Astrocyte (in vitro differentiated cells and primary cell): Measurements from ENCODE around the gene TARP.
"Not testable (repeated sequence)": the region's sequence is repeated elsewhere in the genome, so short reads cannot be mapped to it uniquely, and the experiment has no call there.

Experiments used
- DNase-seq: peaks from one replicate; pipeline ENCODE4 v3.0.0-alpha.2; 2010; ENCODE audit warnings: low read depth
- FAIRE-seq: peaks from 2 replicates; lab custom pipeline; 2011; peaks lifted over from hg19 to GRCh38; lab: Jason Lieb, UNC
- H2AFZ ChIP-seq: 2 replicates; pipeline ENCODE4 v1.6.0; 2012; ENCODE audit warnings: low read depth, low read length, inconsistent platforms
- H3K27ac ChIP-seq: 2 replicates; pipeline ENCODE4 v1.5.1; 2011; ENCODE audit warnings: low read depth, low read length, inconsistent platforms
- H3K27me3 ChIP-seq: 2 replicates; pipeline ENCODE4 v1.6.0; 2011; ENCODE audit warnings: low read length, inconsistent platforms; ENCODE audit not compliant: insufficient read depth
- H3K36me3 ChIP-seq: 2 replicates; pipeline ENCODE4 v1.5.1; 2011; ENCODE audit warnings: low read length, inconsistent platforms; ENCODE audit not compliant: insufficient read depth
- H3K4me1 ChIP-seq: 2 replicates; pipeline ENCODE4 v1.5.1; 2011; ENCODE audit warnings: low read length, inconsistent platforms; ENCODE audit not compliant: insufficient read depth
- H3K4me2 ChIP-seq: 2 replicates; pipeline ENCODE4 v1.6.0; 2012; ENCODE audit warnings: low read length, inconsistent platforms
- H3K4me3 ChIP-seq: 2 replicates; pipeline ENCODE4 v1.5.1; 2011; ENCODE audit warnings: low read depth, mild to moderate bottlenecking, low read length, inconsistent platforms; ENCODE audit not compliant: insufficient read depth
- H3K79me2 ChIP-seq: 2 replicates; pipeline ENCODE4 v1.6.0; 2012; ENCODE audit warnings: mild to moderate bottlenecking, low read length, inconsistent platforms; ENCODE audit not compliant: insufficient read depth
- H3K9ac ChIP-seq: 2 replicates; pipeline ENCODE4 v1.6.0; 2012; ENCODE audit warnings: mild to moderate bottlenecking, low read length, inconsistent platforms
- H3K9me3 ChIP-seq: 2 replicates; pipeline ENCODE4 v1.5.1; 2012; ENCODE audit warnings: low read depth, mild to moderate bottlenecking, low read length, inconsistent platforms; ENCODE audit not compliant: insufficient read depth
- H4K20me1 ChIP-seq: 2 replicates; pipeline ENCODE4 v1.6.0; 2012; ENCODE audit warnings: low read length, inconsistent platforms; ENCODE audit not compliant: insufficient read depth
- H3K27ac Mint-ChIP-seq: one replicate; pipeline ENCODE4 v1.8.0; 2021; ENCODE audit warnings: mild to moderate bottlenecking, mixed read lengths; ENCODE audit not compliant: unreplicated experiment
- H3K27me3 Mint-ChIP-seq: one replicate; pipeline ENCODE4 v1.8.0; 2021; ENCODE audit warnings: low read depth, mixed read lengths; ENCODE audit not compliant: unreplicated experiment
- H3K36me3 Mint-ChIP-seq: one replicate; pipeline ENCODE4 v1.8.0; 2021; ENCODE audit warnings: low read depth, mixed read lengths; ENCODE audit not compliant: unreplicated experiment
- H3K4me1 Mint-ChIP-seq: one replicate; pipeline ENCODE4 v1.8.0; 2021; ENCODE audit warnings: low read depth, mixed read lengths; ENCODE audit not compliant: unreplicated experiment
- H3K4me3 Mint-ChIP-seq: one replicate; pipeline ENCODE4 v1.8.0; 2021; ENCODE audit warnings: mild to moderate bottlenecking, moderate library complexity, mixed read lengths; ENCODE audit not compliant: unreplicated experiment
- H3K9me3 Mint-ChIP-seq: one replicate; pipeline ENCODE4 v1.8.0; 2021; ENCODE audit warnings: mild to moderate bottlenecking, mixed read lengths; ENCODE audit not compliant: unreplicated experiment
- CTCF ChIP-seq: IDR thresholded peaks from 2 replicates; pipeline ENCODE4 v1.5.1; 2011; ENCODE audit warnings: low read depth, mild to moderate bottlenecking, inconsistent platforms, low read length, moderate library complexity; ENCODE audit not compliant: insufficient read depth
- EZH2 ChIP-seq: IDR thresholded peaks from 2 replicates; pipeline ENCODE4 v1.6.1; 2012; ENCODE audit warnings: mild to moderate bottlenecking, low read length, inconsistent platforms; ENCODE audit not compliant: insufficient read depth

TARP gene

DNA sequence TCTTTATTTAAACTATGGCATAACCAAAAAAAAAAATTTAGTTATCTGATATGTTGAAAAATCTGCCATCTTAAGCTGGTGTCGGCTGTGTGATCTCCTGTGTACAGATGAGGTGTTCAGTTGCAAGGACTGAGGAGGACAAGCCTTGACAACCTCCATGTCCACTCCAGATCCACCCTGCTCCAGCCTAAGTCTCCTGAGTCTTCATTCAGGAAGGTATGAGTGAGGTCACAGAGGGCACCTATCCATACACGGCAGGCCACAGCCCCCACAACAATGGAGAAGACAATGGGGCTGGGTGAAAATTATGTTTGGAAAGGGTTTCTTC lies 16.1 kb downstream of the TARP start:
- no peaks in the 10 kb centered on the region for H3K4me1 Mint-ChIP-seq
- no peaks in the 10 kb centered on the region for H3K27me3 Mint-ChIP-seq
- H4K20me1 ChIP-seq, result no peaks in the 10 kb centered on the region
- no peaks in the 10 kb centered on the region for H3K36me3 Mint-ChIP-seq
- no peak overlapping the region for H3K9ac ChIP-seq
- H3K9me3 Mint-ChIP-seq, result no peaks in the 10 kb centered on the region
- TF ChIP-seq EZH2, result no peak
- TF ChIP-seq CTCF, result no peak
- H3K4me3 Mint-ChIP-seq, result no peak overlapping the region
- H3K36me3 ChIP-seq, result no peaks in the 10 kb centered on the region
- no peak overlapping the region for H2AFZ ChIP-seq
- H3K9me3 ChIP-seq, result no peaks in the 10 kb centered on the region
- H3K4me1 ChIP-seq, result no peaks in the 10 kb centered on the region
- FAIRE-seq (no peak), DNase-seq (no peak)
- no peak overlapping the region for H3K4me2 ChIP-seq
- no peaks in the 10 kb centered on the region for H3K79me2 ChIP-seq
- no peak overlapping the region for H3K27ac ChIP-seq
- no peak overlapping the region for H3K27ac Mint-ChIP-seq
- H3K27me3 ChIP-seq, result no peaks in the 10 kb centered on the region
- H3K4me3 ChIP-seq, result no peak overlapping the region

GRCh38 chr7:38249849-38250248 lies 23.6 kb downstream of the TARP start:
- not testable (repeated sequence) for H3K4me2 ChIP-seq, H3K9me3 ChIP-seq, H3K4me3 Mint-ChIP-seq, FAIRE-seq, H3K36me3 Mint-ChIP-seq, H4K20me1 ChIP-seq, H3K27ac Mint-ChIP-seq, H3K9me3 Mint-ChIP-seq, H3K4me1 Mint-ChIP-seq, H2AFZ ChIP-seq, H3K27ac ChIP-seq, H3K27me3 ChIP-seq, DNase-seq, H3K27me3 Mint-ChIP-seq, H3K4me1 ChIP-seq, H3K9ac ChIP-seq, H3K36me3 ChIP-seq, H3K79me2 ChIP-seq, H3K4me3 ChIP-seq

GRCh38 chr7:38248069-38248567 lies 25.3 kb downstream of the TARP start:
- TF ChIP-seq CTCF, result no peak
- TF ChIP-seq EZH2, result no peak

More at GRCh38 chr7:38248069-38248567, 25.3 kb downstream of the TARP start:
- no peaks in the 10 kb centered on the region for H3K36me3 ChIP-seq
- DNase-seq (no peak), FAIRE-seq (no peak)
- H3K79me2 ChIP-seq, result no peaks in the 10 kb centered on the region
- no peak overlapping the region for H2AFZ ChIP-seq
- no peak overlapping the region for H3K9ac ChIP-seq
- Mint-ChIP-seq H3K4me1 (no peaks in the 10 kb centered on the region), H3K27me3 (no peaks in the 10 kb centered on the region), H3K36me3 (no peaks in the 10 kb centered on the region), H3K4me3 (no peak overlapping the region), H3K27ac (no peak overlapping the region), H3K9me3 (no peaks in the 10 kb centered on the region)
- H4K20me1 ChIP-seq, result no peaks in the 10 kb centered on the region
- no peaks in the 10 kb centered on the region for H3K9me3 ChIP-seq
- no peaks in the 10 kb centered on the region for H3K27me3 ChIP-seq
- no peaks in the 10 kb centered on the region for H3K4me1 ChIP-seq
- H3K4me3 ChIP-seq, result no peak overlapping the region
- no peak overlapping the region for H3K27ac ChIP-seq
- no peak overlapping the region for H3K4me2 ChIP-seq
